GM21447 (cell line): ENCODE data around the gene COL23A1.

Experiments
- ATAC-seq: cut with Tn5 transposase; IDR thresholded peaks from one replicate; pipeline ENCODE4 v1.9.1; 2021; ENCODE audit not compliant: unreplicated experiment

The COL23A1 gene

GRCh38 chr5:178194026-178194425 is 396.2 kb downstream of the COL23A1 start:
- ATAC-seq: no peak

- no peak for ATAC-seq
These were observed 396.9 kb downstream of the COL23A1 start for GRCh38 chr5:178193251-178193809.

GRCh38 chr5:178192787-178193186 is 397.4 kb downstream of the COL23A1 start:
- ATAC-seq: no peak

- ATAC-seq: no peak
These were observed 397.9 kb downstream of the COL23A1 start for GRCh38 chr5:178192244-178192643.

- ATAC-seq: no peak
These were observed 398.5 kb downstream of the COL23A1 start for GRCh38 chr5:178191661-178192060.

GRCh38 chr5:178189433-178189832 is 400.8 kb downstream of the COL23A1 start:
- ATAC-seq: no peak
